T-cell (primary cell): ENCODE data around the gene ENDOG. TPM values are rescaled to one million over a fixed set of nuclear protein-coding genes. Genes with fewer than 3 reads are reported as not detected.

ENCODE experiments used
- ATAC-seq, 4 experiments: fragments of 200-7000 bp in 3 of 4; fragments of 150-1000 bp in 1 of 4; cut with Tn5 transposase; replicated peaks in 1 of 4; 1 replicate in 3 of 4; 2 replicates in 1 of 4; pipeline ENCODE4 v1.10.0; 2021; ENCODE audit warnings: moderate library complexity in 3 of 4, mild to moderate bottlenecking in 2 of 4, moderate number of reproducible peaks in 1 of 4
- CTCF ChIA-PET, 2 donors: fragments of 300-600 bp; sonication (Branson Sonifier 250); formaldehyde crosslinking; loops; one replicate each; lab custom pipeline; 2022; ENCODE audit warnings: antibody characterized with exemption in 2 of 2; lab: Charles Lee
- POLR2A ChIA-PET, 2 donors: fragments of 300-600 bp; sonication (Branson Sonifier 250); formaldehyde crosslinking; loops; one replicate each; lab custom pipeline; 2022; ENCODE audit warnings: antibody characterized with exemption in 2 of 2; lab: Charles Lee
- DNase-seq, 35 experiments: peaks; one replicate each; pipeline versions ENCODE4 v3.0.0 to v3.0.0-alpha.2; 2013 to 2023
- H3K27ac ChIP-seq: one replicate; pipeline ENCODE4 v1.5.1; 2013; ENCODE audit warnings: low read length
- H3K27me3 ChIP-seq, 2 experiments: replicated peaks in 1 of 2; 1 replicate in 1 of 2; 2 replicates in 1 of 2; pipeline versions ENCODE4 v1.6.1 to v1.7.0; 2013; ENCODE audit warnings: low read length in 1 of 2, mixed read lengths in 1 of 2; ENCODE audit not compliant: control insufficient read depth in 2 of 2, insufficient read depth in 2 of 2; ENCODE audit errors: extremely low read depth in 1 of 2
- H3K36me3 ChIP-seq, 2 donors: 1 replicate in 1 of 2; 2 replicates in 1 of 2; pipeline versions ENCODE4 v1.6.1 to v1.7.0; 2013; ENCODE audit warnings: low read length in 1 of 2; ENCODE audit not compliant: control insufficient read depth in 2 of 2, insufficient read depth in 1 of 2; ENCODE audit errors: extremely low read depth in 1 of 2
- H3K4me1 ChIP-seq, 2 experiments: 1 replicate in 1 of 2; 2 replicates in 1 of 2; pipeline versions ENCODE4 v1.6.1 to v1.7.0; 2013; ENCODE audit warnings: low read length in 2 of 2, mixed read lengths in 1 of 2; ENCODE audit not compliant: insufficient read depth in 2 of 2, control insufficient read depth in 1 of 2; ENCODE audit errors: extremely low read depth in 1 of 2
- H3K4me3 ChIP-seq, 2 donors: 1 replicate in 1 of 2; 2 replicates in 1 of 2; pipeline versions ENCODE4 v1.5.1 to v1.7.0; 2013; ENCODE audit warnings: mild to moderate bottlenecking in 2 of 2, low read length in 1 of 2, moderate library complexity in 1 of 2; ENCODE audit not compliant: control insufficient read depth in 1 of 2; ENCODE audit errors: extremely low read depth in 1 of 2
- H3K9me3 ChIP-seq: 2 replicates; pipeline ENCODE4 v1.7.0; 2013
- H3K27ac Mint-ChIP-seq, 2 donors: one replicate each; pipeline ENCODE4 v1.8.0; 2020 to 2021; ENCODE audit warnings: mild to moderate bottlenecking in 2 of 2, mixed read lengths in 2 of 2
- H3K27me3 Mint-ChIP-seq, 2 donors: one replicate each; pipeline ENCODE4 v1.8.0; 2021 to 2022; ENCODE audit warnings: mixed read lengths in 2 of 2
- H3K36me3 Mint-ChIP-seq: one replicate; pipeline ENCODE4 v1.8.0; 2021; ENCODE audit warnings: mixed read lengths
- H3K4me1 Mint-ChIP-seq, 3 donors: one replicate each; pipeline ENCODE4 v1.8.0; 2020 to 2022; ENCODE audit warnings: mixed read lengths in 3 of 3, mild to moderate bottlenecking in 1 of 3
- H3K4me3 Mint-ChIP-seq, 3 donors: one replicate each; pipeline ENCODE4 v1.8.0; 2020 to 2022; ENCODE audit warnings: mild to moderate bottlenecking in 3 of 3, mixed read lengths in 3 of 3, moderate library complexity in 3 of 3
- H3K9me3 Mint-ChIP-seq, 3 donors: one replicate each; pipeline ENCODE4 v1.8.0; 2020 to 2022; ENCODE audit warnings: mixed read lengths in 3 of 3
- WGBS: methylation state at CpG from one replicate; pipeline ENCODE4 v1.1.5; 2013; ENCODE audit warnings: missing lambda C conversion rate; ENCODE audit not compliant: insufficient coverage; 5-methylcytosine and 5-hydroxymethylcytosine counted together
- total RNA-seq, 35 experiments: library from RNA in 6 of 35; stranded (reverse) in 6 of 35; fragments of 120-200 nt in 1 of 35; gene quantifications; one replicate each; pipeline versions ENCODE4 v1.2.1 to v1.2.4 and lab custom pipeline; 2013 to 2026

The ENDOG gene
- total RNA-seq, 5 donors from 2014 or later (not counting 1 experiment from before 2014, with no cell fraction given) = 11.3 to 31.1 (median 25.1) TPM

GRCh38 chr9:128819716-128820664 lies 1.7 kb downstream of the ENDOG start:
- DNase-seq (no peak), ATAC-seq (no peak)
- Mint-ChIP-seq H3K27me3 (no peaks in the 10 kb centered on the region), H3K36me3 (peaks cover 12% of the 10 kb centered on the region), H3K9me3 (no peaks in the 10 kb centered on the region), H3K4me1 (peaks cover 13 to 25% (median 25%) of the 10 kb centered on the region in 3 donors), H3K27ac (peak overlapping the region in 1 of 2 donors; percentile 34), H3K4me3 (peak overlapping the region; percentile 79 to 83 (median 81))
- Histone ChIP-seq H3K27me3 (peaks cover 0 to 2% of the 10 kb centered on the region in 2 experiments), H3K4me1 (peaks cover 0 to 27% of the 10 kb centered on the region in 2 experiments), H3K36me3 (peaks cover 15 to 31% of the 10 kb centered on the region in 2 donors), H3K4me3 (peak overlapping the region in 1 of 2 donors; percentile 72), H3K27ac (no peak overlapping the region), H3K9me3 (no peaks in the 10 kb centered on the region)
- CTCF ChIA-PET = interaction anchor here (1.1 to 3.6 kb wide), 2 partner anchors 10 to 105 kb away, joined by 4 to 26 read pairs; partner anchors contain the start of gene SPOUT1 (in 1 of the 2)
- POLR2A ChIA-PET = interaction anchor here in 1 of 2 donors (0.5 kb wide), 1 partner anchor 24 kb away, joined by 5 read pairs; no protein-coding TSS in a partner anchor
- 88% methylated on average over 7 of the region's 18 CpGs for WGBS

- no peak for DNase-seq
- Histone ChIP-seq H3K9me3 (no peaks in the 10 kb centered on the region), H3K4me1 (peaks cover 0 to 27% of the 10 kb centered on the region in 2 experiments), H3K27ac (no peak overlapping the region), H3K36me3 (peaks cover 22 to 36% of the 10 kb centered on the region in 2 donors), H3K27me3 (peaks cover 0 to 2% of the 10 kb centered on the region in 2 experiments), H3K4me3 (no peak overlapping the region)
- 89% methylated on average over 22 of the region's 24 CpGs for WGBS
- Mint-ChIP-seq H3K36me3 (peaks cover 12% of the 10 kb centered on the region), H3K9me3 (no peaks in the 10 kb centered on the region), H3K4me3 (peak overlapping the region; percentile 31 to 81 (median 47)), H3K4me1 (peaks cover 13 to 25% (median 25%) of the 10 kb centered on the region in 3 donors), H3K27ac (peak overlapping the region in 1 of 2 donors; percentile 34), H3K27me3 (no peaks in the 10 kb centered on the region)
- POLR2A ChIA-PET = interaction anchor here in 1 of 2 donors (0.5 kb wide), 1 partner anchor 25 kb away, joined by 5 read pairs; no protein-coding TSS in a partner anchor
- CTCF ChIA-PET = interaction anchor here in 1 of 2 donors (0.6 to 1.1 kb wide), 2 partner anchors 103 to 104 kb away, joined by 4 to 7 read pairs; no protein-coding TSS in a partner anchor
- ATAC-seq = no peak
Observed at GRCh38 chr9:128820665-128821583, 2.6 kb downstream of the ENDOG start.

GRCh38 chr9:128821584-128822406 lies 3.5 kb downstream of the ENDOG start:
- H3K27me3 Mint-ChIP-seq = no peaks in the 10 kb centered on the region
- ChIA-PET POLR2A (no interaction called here), CTCF (interaction anchor here in 1 of 2 donors (0.6 kb wide), 1 partner anchor 102 kb away, joined by 7 read pairs; no protein-coding TSS in a partner anchor)
- H3K27ac ChIP-seq = no peak overlapping the region
- peaks cover 22 to 45% of the 10 kb centered on the region in 2 donors for H3K36me3 ChIP-seq
- peak overlapping the region in 2 of 3 donors; percentile 37 to 52 for H3K4me3 Mint-ChIP-seq
- H3K4me3 ChIP-seq = no peak overlapping the region
- H3K9me3 ChIP-seq = no peaks in the 10 kb centered on the region
- H3K36me3 Mint-ChIP-seq = peaks cover 12% of the 10 kb centered on the region
- H3K27me3 ChIP-seq = no peaks in the 10 kb centered on the region
- WGBS = 94% methylated on average over 12 of the region's 16 CpGs
- H3K4me1 ChIP-seq = peaks cover 0 to 27% of the 10 kb centered on the region in 2 experiments
- DNase-seq (no peak), ATAC-seq (no peak)
- peaks cover 13 to 25% (median 25%) of the 10 kb centered on the region in 3 donors for H3K4me1 Mint-ChIP-seq
- no peaks in the 10 kb centered on the region for H3K9me3 Mint-ChIP-seq
- peak overlapping the region in 1 of 2 donors; percentile 12 for H3K27ac Mint-ChIP-seq

- H3K27ac ChIP-seq = no peak overlapping the region
- Mint-ChIP-seq H3K9me3 (no peaks in the 10 kb centered on the region), H3K27me3 (no peaks in the 10 kb centered on the region), H3K36me3 (peaks cover 18% of the 10 kb centered on the region), H3K4me3 (no peak overlapping the region), H3K4me1 (peaks cover 13 to 30% (median 23%) of the 10 kb centered on the region in 3 donors), H3K27ac (peak overlapping the region in 1 of 2 donors; percentile 46)
- ATAC-seq (no peak), DNase-seq (no peak)
- H3K4me1 ChIP-seq = peaks cover 0 to 26% of the 10 kb centered on the region in 2 experiments
- no peaks in the 10 kb centered on the region for H3K9me3 ChIP-seq
- ChIA-PET CTCF (no interaction called here), POLR2A (no interaction called here)
- no peak overlapping the region for H3K4me3 ChIP-seq
- no peaks in the 10 kb centered on the region for H3K27me3 ChIP-seq
- 98% methylated on average over 14 of the region's 22 CpGs for WGBS
- H3K36me3 ChIP-seq = peaks cover 22 to 52% of the 10 kb centered on the region in 2 donors
Observed at GRCh38 chr9:128822407-128823042, 4.2 kb downstream of the ENDOG start.

GRCh38 chr9:128823362-128823902 lies 5.1 kb downstream of the ENDOG start:
- peaks cover 23 to 32% (median 25%) of the 10 kb centered on the region in 3 donors for H3K4me1 Mint-ChIP-seq
- H3K4me3 Mint-ChIP-seq = no peak overlapping the region
- ChIA-PET POLR2A (no interaction called here), CTCF (no interaction called here)
- 94% methylated on average over 19 of the region's 19 CpGs for WGBS
- peaks cover 18% of the 10 kb centered on the region for H3K36me3 Mint-ChIP-seq
- DNase-seq (no peak), ATAC-seq (no peak)
- peaks cover 22 to 55% of the 10 kb centered on the region in 2 donors for H3K36me3 ChIP-seq
- no peak overlapping the region for H3K4me3 ChIP-seq
- no peak overlapping the region for H3K27ac Mint-ChIP-seq
- H3K27ac ChIP-seq = no peak overlapping the region
- no peaks in the 10 kb centered on the region for H3K9me3 Mint-ChIP-seq
- no peaks in the 10 kb centered on the region for H3K9me3 ChIP-seq
- H3K27me3 ChIP-seq = no peaks in the 10 kb centered on the region
- H3K27me3 Mint-ChIP-seq = no peaks in the 10 kb centered on the region
- H3K4me1 ChIP-seq = peaks cover 0 to 25% of the 10 kb centered on the region in 2 experiments
